Right cardiac atrium (tissue), 5 donors: Measurements from ENCODE around the gene KIZ. TPM values are rescaled to one million over a fixed set of nuclear protein-coding genes. Genes with fewer than 3 reads are reported as not detected.

Experiments
- ATAC-seq, 2 donors: fragments of 200-7000 bp; cut with Tn5 transposase; one replicate each; pipeline versions ENCODE4 v1.8.0 to v1.9.1; 2020; ENCODE audit warnings: moderate library complexity in 2 of 2, mild to moderate bottlenecking in 1 of 2
- DNase-seq, 3 donors: peaks; one replicate each; pipeline ENCODE4 v3.0.0-alpha.2; 2020
- H3K27ac ChIP-seq: one replicate; pipeline ENCODE4 v1.5.1; 2013; ENCODE audit warnings: mild to moderate bottlenecking, low read length, control low read depth, moderate library complexity
- H3K27me3 ChIP-seq: one replicate; pipeline ENCODE4 v1.6.1; 2013; ENCODE audit not compliant: control insufficient read depth, insufficient read depth
- H3K4me1 ChIP-seq: one replicate; pipeline ENCODE4 v1.6.1; 2013; ENCODE audit warnings: low read length; ENCODE audit not compliant: control insufficient read depth, insufficient read depth
- H3K4me3 ChIP-seq: one replicate; pipeline ENCODE4 v1.5.1; 2013; ENCODE audit warnings: low read length, control low read depth
- H3K9me3 ChIP-seq: one replicate; pipeline ENCODE4 v1.6.1; 2013; ENCODE audit warnings: low read length; ENCODE audit not compliant: control insufficient read depth
- WGBS: extraction: QIAGEN DNeasy Blood & Tissue Kit; methylation state at CpG from one replicate; pipeline ENCODE4 v1.1.7; 2013; 5-methylcytosine and 5-hydroxymethylcytosine counted together
- intact Hi-C, 4 donors: fragments of 100-400 bp; cut with DNase I; formaldehyde crosslinking; loops; one replicate each; pipeline versions ENCODE4 v1.11.0 to v1.14.0; 2022 to 2023
- polyA plus RNA-seq: library from polyadenylated mRNA; stranded (reverse); fragments of 200-250 nt; gene quantifications from one replicate; pipeline ENCODE4 v1.2.3, GENCODE V29; 2013
- total RNA-seq, 4 donors: library from RNA; stranded (reverse); fragmentation: NEBNext Ultra II Directional; extraction: Animal tissue kit (Norgen Biotek cat#: 25700); gene quantifications; one replicate each; pipeline ENCODE4 v1.2.1, GENCODE V29; 2021
- donor health status: healthy with polysubstance abuse.
- donor health status: DM: no; HTN: yes; CAD: no.
- donor health status: DM: no; HTN: no; CAD: no.
- donor health status: DM: no; HTN: yes; CAD: no; lungs with severe emphysema.
- donor health status: DM: yes; HTN: yes; CAD: no.

KIZ gene
- total and polyA plus RNA-seq, 5 donors, result 16.1 to 37.7 (median 18.3) TPM

- H3K27me3 ChIP-seq, result no peaks in the 10 kb centered on the region
- DNase-seq, result no peak
- no peaks in the 10 kb centered on the region for H3K9me3 ChIP-seq
- no peaks in the 10 kb centered on the region for H3K4me1 ChIP-seq
- no peak overlapping the region for H3K27ac ChIP-seq
- intact Hi-C loops, result no loop called here
- ATAC-seq, result no peak
- H3K4me3 ChIP-seq, result no peak overlapping the region
- 83% methylated on average over 7 of the region's 7 CpGs for WGBS
Measured at GRCh38 chr20:21143194-21143890, 17.5 kb downstream of the KIZ start.

DNA sequence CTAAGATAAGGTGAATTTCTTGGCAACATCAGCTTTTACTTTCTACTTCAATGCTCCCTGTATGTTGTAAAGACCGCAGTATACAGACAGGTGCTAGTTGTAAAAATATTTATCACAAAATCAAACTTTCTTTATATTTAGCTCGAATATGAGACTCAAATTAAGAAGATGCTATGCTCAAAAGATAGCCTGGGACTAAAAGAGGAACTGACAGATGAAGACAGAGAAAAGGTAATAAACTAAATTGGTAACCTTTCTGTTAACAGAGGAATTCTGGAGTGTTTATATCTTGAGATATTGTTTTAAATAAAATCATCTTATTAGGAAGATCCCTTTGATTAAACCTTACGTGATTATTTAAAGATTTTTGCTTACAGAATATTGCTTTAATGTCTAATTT, 19.5 kb downstream of the KIZ start:
- ATAC-seq (no peak), DNase-seq (no peak)
- Histone ChIP-seq H3K9me3 (no peaks in the 10 kb centered on the region), H3K27ac (no peak overlapping the region), H3K4me3 (no peak overlapping the region), H3K4me1 (no peaks in the 10 kb centered on the region), H3K27me3 (no peaks in the 10 kb centered on the region)
- intact Hi-C loops, result no loop called here
- 90% methylated on average over 3 of the region's 3 CpGs for WGBS

GRCh38 chr20:21146215-21146614, 20.3 kb downstream of the KIZ start:
- DNase-seq (no peak), ATAC-seq (no peak)
- Histone ChIP-seq H3K9me3 (no peaks in the 10 kb centered on the region), H3K4me1 (no peaks in the 10 kb centered on the region), H3K4me3 (no peak overlapping the region), H3K27me3 (no peaks in the 10 kb centered on the region), H3K27ac (no peak overlapping the region)
- 84% methylated on average over 4 of the region's 4 CpGs for WGBS
- intact Hi-C loops, result no loop called here

GRCh38 chr20:21147593-21147992, 21.7 kb downstream of the KIZ start:
- no peak overlapping the region for H3K4me3 ChIP-seq
- 71% methylated on average over 1 of the region's 1 CpG for WGBS
- no peaks in the 10 kb centered on the region for H3K27me3 ChIP-seq
- H3K4me1 ChIP-seq, result no peaks in the 10 kb centered on the region
- no peak overlapping the region for H3K27ac ChIP-seq
- intact Hi-C loops, result no loop called here
- no peak for ATAC-seq
- no peaks in the 10 kb centered on the region for H3K9me3 ChIP-seq
- no peak for DNase-seq

DNA sequence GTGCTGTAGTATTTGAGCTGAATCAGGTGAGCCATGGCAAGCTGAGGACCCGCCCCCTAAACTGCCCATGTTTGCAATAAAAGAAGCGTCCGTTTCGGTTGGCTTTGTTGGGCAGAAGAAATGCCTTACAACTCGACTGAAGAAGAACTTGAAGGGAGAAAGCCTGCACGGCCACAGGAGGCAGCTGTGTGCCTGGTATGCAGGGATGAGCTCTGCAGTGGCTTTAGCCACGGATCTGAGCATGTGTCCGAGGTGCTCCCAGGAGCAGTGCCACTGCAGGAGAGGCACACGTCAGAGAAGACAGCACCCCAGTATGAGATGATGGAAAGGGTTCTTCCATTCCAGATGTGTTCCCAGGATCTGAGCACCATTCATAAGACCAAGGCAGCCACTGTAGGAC, 23.5 kb downstream of the KIZ start:
- Histone ChIP-seq H3K27ac (no peak overlapping the region), H3K9me3 (no peaks in the 10 kb centered on the region), H3K4me3 (no peak overlapping the region), H3K4me1 (no peaks in the 10 kb centered on the region), H3K27me3 (no peaks in the 10 kb centered on the region)
- DNase-seq (no peak), ATAC-seq (no peak)
- 90% methylated on average over 9 of the region's 9 CpGs for WGBS
- intact Hi-C loops, result no loop called here

GRCh38 chr20:21151791-21152190, 25.9 kb downstream of the KIZ start:
- no peak overlapping the region for H3K27ac ChIP-seq
- 93% methylated on average over 5 of the region's 5 CpGs for WGBS
- H3K4me3 ChIP-seq, result no peak overlapping the region
- H3K27me3 ChIP-seq, result no peaks in the 10 kb centered on the region
- H3K4me1 ChIP-seq, result no peaks in the 10 kb centered on the region
- DNase-seq (no peak), ATAC-seq (no peak)
- intact Hi-C loops, result no loop called here
- no peaks in the 10 kb centered on the region for H3K9me3 ChIP-seq

GRCh38 chr20:21154692-21155091, 28.8 kb downstream of the KIZ start:
- no peak overlapping the region for H3K27ac ChIP-seq
- intact Hi-C loops, result no loop called here
- DNase-seq (no peak), ATAC-seq (no peak)
- WGBS, result 94% methylated on average over 2 of the region's 2 CpGs
- H3K27me3 ChIP-seq, result no peaks in the 10 kb centered on the region
- no peaks in the 10 kb centered on the region for H3K4me1 ChIP-seq
- no peak overlapping the region for H3K4me3 ChIP-seq
- H3K9me3 ChIP-seq, result no peaks in the 10 kb centered on the region

DNA sequence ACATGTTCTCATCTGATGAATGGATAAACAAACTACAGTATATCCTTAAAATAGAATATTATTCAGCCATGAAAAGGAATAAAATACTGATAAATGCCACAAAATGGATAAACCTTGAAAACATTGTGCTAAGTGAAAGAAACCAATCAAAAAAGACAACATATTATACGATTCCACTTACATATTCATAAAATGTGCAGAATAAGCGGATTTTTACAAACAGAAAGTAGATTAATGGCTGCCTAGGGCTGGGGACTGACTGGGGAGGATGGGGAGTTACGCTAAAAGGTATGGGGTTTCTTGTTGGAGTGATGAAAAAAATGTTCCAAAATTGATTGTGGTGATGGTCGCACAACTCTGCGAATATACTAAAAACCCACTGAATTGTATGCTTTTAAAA, 29.4 kb downstream of the KIZ start:
- Histone ChIP-seq H3K4me3 (no peak overlapping the region), H3K27me3 (no peaks in the 10 kb centered on the region), H3K4me1 (no peaks in the 10 kb centered on the region), H3K9me3 (no peaks in the 10 kb centered on the region), H3K27ac (no peak overlapping the region)
- ATAC-seq (no peak), DNase-seq (no peak)
- over 99% methylated on average over 5 of the region's 5 CpGs for WGBS
- intact Hi-C loops, result no loop called here

- no peak overlapping the region for H3K4me3 ChIP-seq
- DNase-seq, result no peak
- no peaks in the 10 kb centered on the region for H3K27me3 ChIP-seq
- no peak overlapping the region for H3K27ac ChIP-seq
- intact Hi-C loops, result no loop called here
- H3K9me3 ChIP-seq, result no peaks in the 10 kb centered on the region
- 60% methylated on average over 1 of the region's 1 CpG for WGBS
- H3K4me1 ChIP-seq, result no peaks in the 10 kb centered on the region
- ATAC-seq, result no peak
Measured at GRCh38 chr20:21156266-21156665, 30.4 kb downstream of the KIZ start.

GRCh38 chr20:21157006-21157405, 31.1 kb downstream of the KIZ start:
- DNase-seq (no peak), ATAC-seq (no peak)
- no peaks in the 10 kb centered on the region for H3K9me3 ChIP-seq
- H3K4me1 ChIP-seq, result no peaks in the 10 kb centered on the region
- H3K4me3 ChIP-seq, result no peak overlapping the region
- intact Hi-C loops, result no loop called here
- WGBS, result 95% methylated on average over 4 of the region's 4 CpGs
- no peak overlapping the region for H3K27ac ChIP-seq
- H3K27me3 ChIP-seq, result no peaks in the 10 kb centered on the region

DNA sequence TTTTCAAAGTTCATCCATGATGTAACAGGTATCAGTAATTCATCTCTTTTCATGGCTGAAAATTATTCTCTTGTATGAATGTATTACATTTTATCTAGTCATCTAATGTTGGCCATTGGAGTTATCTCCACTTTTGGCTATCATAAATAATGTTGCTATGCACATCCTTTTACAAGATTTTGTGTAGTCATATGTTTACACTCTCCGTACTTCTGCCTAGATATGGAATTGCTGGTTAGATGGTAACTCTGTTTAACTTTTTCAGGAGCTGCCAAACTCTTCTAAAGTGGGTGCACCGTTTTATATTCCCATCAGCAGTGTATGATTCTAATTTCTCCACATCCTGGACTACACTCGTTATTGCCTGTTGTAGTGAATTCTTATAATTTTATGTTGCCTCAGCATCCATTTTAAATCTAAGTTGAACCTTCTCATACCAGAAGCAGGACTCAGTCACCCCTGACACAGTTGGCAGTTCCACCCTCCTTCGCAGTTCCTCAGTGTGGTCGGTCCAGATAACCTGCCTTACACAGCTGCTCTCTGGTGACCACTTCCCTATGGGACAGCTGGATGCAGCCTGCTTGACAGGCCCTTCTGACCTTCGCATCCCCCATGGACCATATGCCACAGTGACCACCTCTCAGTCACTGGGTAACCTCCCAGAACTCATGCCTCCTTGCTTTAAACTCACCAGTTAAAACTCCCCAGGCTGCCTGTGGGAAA, 33.9 kb downstream of the KIZ start:
- Histone ChIP-seq H3K4me1 (no peaks in the 10 kb centered on the region), H3K27ac (no peak overlapping the region), H3K27me3 (no peaks in the 10 kb centered on the region), H3K4me3 (no peak overlapping the region), H3K9me3 (no peaks in the 10 kb centered on the region)
- intact Hi-C loops, result no loop called here
- DNase-seq, result no peak
- 86% methylated on average over 6 of the region's 6 CpGs for WGBS
- no peak for ATAC-seq
